SK-N-SH (cell line): ENCODE measurements around the gene ITLN1. TPM values are rescaled to one million over a fixed set of nuclear protein-coding genes. Genes with fewer than 3 reads are reported as not detected.

Experiments
- CTCF ChIA-PET: fragments of 300-600, 350-600 bp; formaldehyde crosslinking; extraction: SDS; loops from one replicate; lab custom pipeline; 2021; lab: Yijun Ruan, JAX
- POLR2A ChIA-PET: fragments of 350-600 bp; sonication (Branson Sonifier 250); formaldehyde crosslinking; extraction: SDS; loops from one replicate; lab custom pipeline; 2020; ENCODE audit warnings: antibody characterized with exemption, inconsistent platforms; lab: Yijun Ruan, JAX
- DNase-seq: peaks from one replicate; pipeline ENCODE4 v3.0.0; 2012
- H2AFZ ChIP-seq: fragments of 200-600 bp; sonication (generic); 2 replicates; pipeline ENCODE4 v1.8.1; 2016; ENCODE audit warnings: antibody characterized with exemption, mild to moderate bottlenecking, low read depth
- H3F3A ChIP-seq: fragments of 200-600 bp; sonication (generic); replicated peaks from 2 replicates; pipeline ENCODE3; 2016; ENCODE audit warnings: antibody characterized with exemption, mild to moderate bottlenecking; ENCODE audit not compliant: insufficient read depth
- H3K27ac ChIP-seq, 2 experiments: fragments of 200-500 bp in 1 of 2; fragments of 200-600 bp in 1 of 2; sonication (Bioruptor generic) in 1 of 2; sonication (generic), shearing (Covaris generic) in 1 of 2; 2 replicates each; pipeline versions ENCODE4 v1.5.1 to v1.6.1; 2014 to 2016; ENCODE audit warnings: low read depth in 2 of 2, inconsistent platforms in 1 of 2, low read length in 1 of 2, mild to moderate bottlenecking in 1 of 2, mixed read lengths in 1 of 2
- H3K27me3 ChIP-seq: fragments of 200-600 bp; sonication (generic), shearing (Covaris generic); 2 replicates; pipeline ENCODE4 v1.6.1; 2016; ENCODE audit warnings: mixed run types; ENCODE audit not compliant: insufficient read depth
- H3K36me3 ChIP-seq, 2 experiments: fragments of 200-500 bp in 1 of 2; fragments of 200-600 bp in 1 of 2; sonication (Bioruptor generic) in 1 of 2; sonication (generic) in 1 of 2; replicated peaks in 1 of 2; 2 replicates each; pipeline versions ENCODE3 to v1.5.1; 2014 to 2016; ENCODE audit warnings: low read length in 1 of 2, mild to moderate bottlenecking in 1 of 2; ENCODE audit not compliant: insufficient read depth in 2 of 2, control insufficient read depth in 1 of 2
- H3K4me1 ChIP-seq, 2 experiments: fragments of 200-500 bp in 1 of 2; fragments of 200-600 bp in 1 of 2; sonication (Bioruptor generic) in 1 of 2; sonication (generic), shearing (Covaris generic) in 1 of 2; 2 replicates each; pipeline versions ENCODE4 v1.5.1 to v1.6.1; 2014 to 2016; ENCODE audit warnings: low read depth in 1 of 2, low read length in 1 of 2, mixed run types in 1 of 2; ENCODE audit not compliant: insufficient read depth in 2 of 2, control insufficient read depth in 1 of 2
- H3K4me2 ChIP-seq: fragments of 200-600 bp; sonication (generic), shearing (Covaris generic); 2 replicates; pipeline ENCODE4 v1.6.1; 2017; ENCODE audit warnings: mixed run types
- H3K4me3 ChIP-seq, 2 experiments: fragments of 200-500 bp in 1 of 2; fragments of 200-600 bp in 1 of 2; sonication (Bioruptor generic) in 1 of 2; sonication (generic), shearing (Covaris generic) in 1 of 2; 2 replicates each; pipeline versions ENCODE4 v1.5.1 to v1.8.1; 2014 to 2016; ENCODE audit warnings: low read depth in 2 of 2, inconsistent platforms in 1 of 2, low read length in 1 of 2, mild to moderate bottlenecking in 1 of 2, mixed read lengths in 1 of 2, moderate library complexity in 1 of 2
- H3K79me2 ChIP-seq: fragments of 200-600 bp; sonication (generic); 2 replicates; pipeline ENCODE4 v1.8.1; 2017; ENCODE audit warnings: mild to moderate bottlenecking; ENCODE audit not compliant: insufficient read depth
- H3K9ac ChIP-seq: fragments of 200-600 bp; sonication (generic); 2 replicates; pipeline ENCODE4 v1.6.1; 2017; ENCODE audit warnings: mixed run types
- H3K9me2 ChIP-seq: fragments of 200-600 bp; sonication (generic); 2 replicates; pipeline ENCODE4 v1.6.1; 2017; ENCODE audit warnings: mixed run types
- H3K9me3 ChIP-seq: fragments of 200-600 bp; sonication (generic); 2 replicates; pipeline ENCODE4 v1.6.1; 2017; ENCODE audit warnings: mixed run types, mild to moderate bottlenecking, moderate library complexity
- H4K20me1 ChIP-seq: fragments of 200-600 bp; sonication (generic); 2 replicates; pipeline ENCODE4 v1.6.1; 2017; ENCODE audit warnings: mild to moderate bottlenecking, mixed run types; ENCODE audit not compliant: insufficient read depth
- CHD2 ChIP-seq: fragments of 150-350 bp; IDR thresholded peaks from 2 replicates; pipeline ENCODE4 v1.6.1; 2018; ENCODE audit warnings: low read length; ENCODE audit not compliant: partially characterized antibody
- ELF1 ChIP-seq: IDR thresholded peaks from 2 replicates; pipeline ENCODE4 v1.4.0; 2012
- EP300 ChIP-seq, 2 experiments: IDR thresholded peaks; 2 replicates each; pipeline versions ENCODE4 v1.4.0 to v1.6.1; 2012; ENCODE audit warnings: borderline replicate concordance in 1 of 2, low read depth in 1 of 2, low read length in 1 of 2
- FOSL2 ChIP-seq: IDR thresholded peaks from 2 replicates; pipeline ENCODE4 v1.4.0; 2012; ENCODE audit warnings: low read depth, mild to moderate bottlenecking, moderate library complexity, borderline replicate concordance
- FOXJ3 ChIP-seq: sonication (generic); formaldehyde crosslinking; IDR thresholded peaks from 2 replicates; pipeline ENCODE4 v1.5.1; 2020; ENCODE audit warnings: mild to moderate bottlenecking, missing genetic modification reagents
- GATA2 ChIP-seq: sonication (generic); formaldehyde crosslinking; IDR thresholded peaks from 2 replicates; pipeline ENCODE4 v1.5.0; 2020; ENCODE audit warnings: mild to moderate bottlenecking, missing genetic modification reagents
- MEF2A ChIP-seq: IDR thresholded peaks from 2 replicates; pipeline ENCODE4 v1.4.0; 2012; ENCODE audit warnings: low read depth, borderline replicate concordance
- NRF1 ChIP-seq: IDR thresholded peaks from 2 replicates; pipeline ENCODE4 v1.6.1; 2012; ENCODE audit warnings: low read depth, mild to moderate bottlenecking, low read length
- POLR2AphosphoS5 ChIP-seq: IDR thresholded peaks from 2 replicates; pipeline ENCODE4 v1.6.1; 2012; ENCODE audit warnings: low read depth, low read length
- RCOR1 ChIP-seq: fragments of 150-350 bp; IDR thresholded peaks from 2 replicates; pipeline ENCODE4 v1.6.1; 2017; ENCODE audit warnings: antibody characterized with exemption, low read length
- RFX5 ChIP-seq: IDR thresholded peaks from 2 replicates; pipeline ENCODE4 v1.6.1; 2012; ENCODE audit warnings: mild to moderate bottlenecking, improper control_type of control experiment, low read length
- SIN3A ChIP-seq: IDR thresholded peaks from 2 replicates; pipeline ENCODE4 v1.6.1; 2012; ENCODE audit warnings: low read depth, mild to moderate bottlenecking, low read length, moderate library complexity, borderline replicate concordance
- TCF12 ChIP-seq: IDR thresholded peaks from 2 replicates; pipeline ENCODE4 v1.4.0; 2012
- YY1 ChIP-seq: IDR thresholded peaks from 2 replicates; pipeline ENCODE4 v1.4.0; 2012; ENCODE audit warnings: low read depth, mild to moderate bottlenecking
- WGBS: methylation state at CpG from one replicate; pipeline ENCODE4 v1.1.6; 2017; ENCODE audit warnings: low lambda C conversion rate; 5-methylcytosine and 5-hydroxymethylcytosine counted together
- polyA plus RNA-seq, 3 experiments: library from polyadenylated mRNA; depleted of rRNA; stranded (reverse); fragments of >200 nt; gene quantifications; 2 replicates each; pipeline ENCODE4 v1.2.3, GENCODE V29; 2012
- TF ChIP-seq, protein P1 (sequence below): fragments of 150-350 bp; IDR thresholded peaks from 2 replicates; pipeline ENCODE4 v1.6.1; 2017; ENCODE audit warnings: antibody characterized with exemption, low read length, low read depth, borderline replicate concordance
- TF ChIP-seq, protein P2 (sequence below): IDR thresholded peaks from 2 replicates; pipeline ENCODE4 v1.4.0; 2012; ENCODE audit warnings: low read depth
- TF ChIP-seq, protein P3 (sequence below): IDR thresholded peaks from 2 replicates; pipeline ENCODE4 v1.4.0; 2012; ENCODE audit warnings: low read depth, borderline replicate concordance
- TF ChIP-seq, protein P4 (sequence below): fragments of 150-350 bp; IDR thresholded peaks from 2 replicates; pipeline ENCODE4 v1.6.1; 2016; ENCODE audit warnings: mild to moderate bottlenecking, low read depth, low read length

Gene ITLN1
- polyA plus RNA-seq, 1 of the 3 experiments (the other 2 are of a cell fraction) = not detected

DNA sequence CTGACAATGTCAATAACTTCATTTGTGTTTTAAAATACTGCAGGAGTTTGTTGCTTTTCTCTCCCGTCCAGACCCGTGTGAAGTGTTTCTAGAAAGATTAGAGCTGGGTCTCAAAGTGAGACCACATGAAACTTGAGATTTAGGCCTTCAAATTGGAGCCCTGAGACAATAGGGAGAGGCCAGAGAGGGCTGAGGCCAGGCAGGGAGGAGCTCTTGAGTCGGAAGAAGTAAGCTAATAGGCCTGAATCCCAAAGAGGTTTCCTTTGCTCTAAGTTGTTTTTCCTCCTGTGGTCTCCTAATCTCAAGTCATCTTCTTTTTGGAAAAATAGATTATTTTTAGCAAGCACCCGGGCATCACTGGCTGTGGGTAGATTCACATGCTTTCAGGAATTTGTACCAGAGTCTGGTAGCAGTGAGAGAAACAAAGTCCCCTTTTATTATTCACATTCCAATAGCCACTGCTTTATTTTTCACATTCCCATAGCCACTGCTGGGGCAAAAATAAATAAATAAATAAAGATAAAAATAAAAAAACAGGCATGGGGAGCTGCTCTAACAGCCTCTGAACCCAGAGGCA is 47.9 kb downstream of the ITLN1 start:
- Histone ChIP-seq H3K4me3 (no peak overlapping the region), H2AFZ (no peak overlapping the region), H3F3A (no peaks in the 10 kb centered on the region), H3K27ac (no peak overlapping the region), H3K79me2 (no peaks in the 10 kb centered on the region), H3K36me3 (no peaks in the 10 kb centered on the region), H4K20me1 (no peaks in the 10 kb centered on the region), H3K9me2 (no peaks in the 10 kb centered on the region), H3K4me2 (no peak overlapping the region), H3K27me3 (peaks cover 34% of the 10 kb centered on the region; the same call in 1 of the 2 replicates), H3K9me3 (no peaks in the 10 kb centered on the region), H3K4me1 (no peaks in the 10 kb centered on the region), H3K9ac (no peak overlapping the region)
- ChIA-PET POLR2A (no interaction called here), CTCF (interaction anchor here (0.7 kb wide), 1 partner anchor 260 kb away, joined by 3 read pairs; no protein-coding TSS in a partner anchor)
- no peak for TF ChIP-seq FOSL2
- no peak for TF ChIP-seq FOXJ3 (CRISPR knock-in tag)
- no peak for TF ChIP-seq SIN3A
- no peak for TF ChIP-seq MEF2A
- TF ChIP-seq, protein P1, sequence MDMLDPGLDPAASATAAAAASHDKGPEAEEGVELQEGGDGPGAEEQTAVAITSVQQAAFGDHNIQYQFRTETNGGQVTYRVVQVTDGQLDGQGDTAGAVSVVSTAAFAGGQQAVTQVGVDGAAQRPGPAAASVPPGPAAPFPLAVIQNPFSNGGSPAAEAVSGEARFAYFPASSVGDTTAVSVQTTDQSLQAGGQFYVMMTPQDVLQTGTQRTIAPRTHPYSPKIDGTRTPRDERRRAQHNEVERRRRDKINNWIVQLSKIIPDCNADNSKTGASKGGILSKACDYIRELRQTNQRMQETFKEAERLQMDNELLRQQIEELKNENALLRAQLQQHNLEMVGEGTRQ = no peak
- no peak for TF ChIP-seq YY1
- no peak for TF ChIP-seq ELF1
- TF ChIP-seq EP300 (IDR thresholded peaks at IDR 0.05; ENCODE audit: borderline replicate concordance in 1 of 2, low read depth in 1 of 2, low read length in 1 of 2) = no peak
- TF ChIP-seq NRF1 = no peak
- TF ChIP-seq GATA2 (CRISPR knock-in tag) = no peak
- DNase-seq = no peak
- 4% methylated on average over 4 of the region's 4 CpGs for WGBS

DNA sequence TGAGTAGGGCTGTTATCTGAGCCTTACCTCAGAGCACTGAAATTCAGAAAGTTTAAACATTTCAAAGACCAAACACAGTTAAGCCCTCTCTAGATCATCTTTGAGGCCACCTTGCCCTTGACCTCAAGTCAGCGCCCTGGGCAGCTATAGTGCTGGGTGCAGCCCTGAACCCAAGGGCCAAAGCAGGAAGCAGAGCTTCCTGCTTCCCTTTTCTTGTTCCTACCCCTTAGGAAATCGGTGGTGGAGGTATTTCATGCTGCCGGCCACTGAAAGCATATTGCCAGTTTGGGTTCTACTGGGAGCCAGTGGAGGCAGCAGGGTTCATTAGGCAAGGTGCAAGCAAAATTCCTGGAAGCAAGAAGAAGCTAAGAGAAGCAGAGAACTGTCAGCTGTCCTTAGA is 48.4 kb downstream of the ITLN1 start:
- CTCF ChIA-PET = interaction anchor here (0.7 kb wide), 1 partner anchor 260 kb away, joined by 3 read pairs; no protein-coding TSS in a partner anchor
- no peak for DNase-seq
- Histone ChIP-seq H3F3A (no peaks in the 10 kb centered on the region), H3K4me3 (no peak overlapping the region), H3K36me3 (no peaks in the 10 kb centered on the region), H3K27ac (no peak overlapping the region), H3K9ac (no peak overlapping the region), H3K9me2 (no peaks in the 10 kb centered on the region), H3K4me2 (no peak overlapping the region), H4K20me1 (no peaks in the 10 kb centered on the region), H2AFZ (no peak overlapping the region), H3K4me1 (no peaks in the 10 kb centered on the region), H3K27me3 (peaks cover 30% of the 10 kb centered on the region; the same call in 1 of the 2 replicates), H3K9me3 (no peaks in the 10 kb centered on the region), H3K79me2 (no peaks in the 10 kb centered on the region)
- POLR2A ChIA-PET = no interaction called here
- 0% methylated on average over 2 of the region's 3 CpGs for WGBS
- TF ChIP-seq FOSL2 (no peak), POLR2AphosphoS5 (no peak), RCOR1 (no peak), CHD2 (no peak), NRF1 (no peak), TCF12 (no peak), GATA2 (CRISPR knock-in tag) (no peak), RFX5 (no peak)
- TF ChIP-seq, protein P2, sequence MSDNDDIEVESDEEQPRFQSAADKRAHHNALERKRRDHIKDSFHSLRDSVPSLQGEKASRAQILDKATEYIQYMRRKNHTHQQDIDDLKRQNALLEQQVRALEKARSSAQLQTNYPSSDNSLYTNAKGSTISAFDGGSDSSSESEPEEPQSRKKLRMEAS = no peak
- TF ChIP-seq, protein P1 = no peak
- TF ChIP-seq, protein P3, sequence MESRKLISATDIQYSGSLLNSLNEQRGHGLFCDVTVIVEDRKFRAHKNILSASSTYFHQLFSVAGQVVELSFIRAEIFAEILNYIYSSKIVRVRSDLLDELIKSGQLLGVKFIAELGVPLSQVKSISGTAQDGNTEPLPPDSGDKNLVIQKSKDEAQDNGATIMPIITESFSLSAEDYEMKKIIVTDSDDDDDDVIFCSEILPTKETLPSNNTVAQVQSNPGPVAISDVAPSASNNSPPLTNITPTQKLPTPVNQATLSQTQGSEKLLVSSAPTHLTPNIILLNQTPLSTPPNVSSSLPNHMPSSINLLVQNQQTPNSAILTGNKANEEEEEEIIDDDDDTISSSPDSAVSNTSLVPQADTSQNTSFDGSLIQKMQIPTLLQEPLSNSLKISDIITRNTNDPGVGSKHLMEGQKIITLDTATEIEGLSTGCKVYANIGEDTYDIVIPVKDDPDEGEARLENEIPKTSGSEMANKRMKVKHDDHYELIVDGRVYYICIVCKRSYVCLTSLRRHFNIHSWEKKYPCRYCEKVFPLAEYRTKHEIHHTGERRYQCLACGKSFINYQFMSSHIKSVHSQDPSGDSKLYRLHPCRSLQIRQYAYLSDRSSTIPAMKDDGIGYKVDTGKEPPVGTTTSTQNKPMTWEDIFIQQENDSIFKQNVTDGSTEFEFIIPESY = no peak
- TF ChIP-seq, protein P4, sequence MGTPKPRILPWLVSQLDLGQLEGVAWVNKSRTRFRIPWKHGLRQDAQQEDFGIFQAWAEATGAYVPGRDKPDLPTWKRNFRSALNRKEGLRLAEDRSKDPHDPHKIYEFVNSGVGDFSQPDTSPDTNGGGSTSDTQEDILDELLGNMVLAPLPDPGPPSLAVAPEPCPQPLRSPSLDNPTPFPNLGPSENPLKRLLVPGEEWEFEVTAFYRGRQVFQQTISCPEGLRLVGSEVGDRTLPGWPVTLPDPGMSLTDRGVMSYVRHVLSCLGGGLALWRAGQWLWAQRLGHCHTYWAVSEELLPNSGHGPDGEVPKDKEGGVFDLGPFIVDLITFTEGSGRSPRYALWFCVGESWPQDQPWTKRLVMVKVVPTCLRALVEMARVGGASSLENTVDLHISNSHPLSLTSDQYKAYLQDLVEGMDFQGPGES = no peak
